GM12892 (cell line): ENCODE measurements around the gene TMUB2.

Experiments used
- DNase-seq: peaks from one replicate; pipeline ENCODE4 v3.0.0; 2011; ENCODE audit not compliant: insufficient read length
- FAIRE-seq: peaks from 2 replicates; lab custom pipeline; 2011; peaks lifted over from hg19 to GRCh38; lab: Jason Lieb, UNC
- POLR2A ChIP-seq: IDR thresholded peaks from 2 replicates; pipeline ENCODE4 v1.6.1; 2011; ENCODE audit warnings: low read depth, low read length, control low read depth
- POLR2AphosphoS5 ChIP-seq: IDR thresholded peaks from 2 replicates; pipeline ENCODE4 v1.6.1; 2011; ENCODE audit warnings: low read depth, low read length, control low read depth
- TAF1 ChIP-seq: IDR thresholded peaks from 2 replicates; pipeline ENCODE4 v1.6.1; 2011; ENCODE audit warnings: low read depth, mild to moderate bottlenecking, control low read depth, low read length, borderline replicate concordance

The TMUB2 gene

DNA sequence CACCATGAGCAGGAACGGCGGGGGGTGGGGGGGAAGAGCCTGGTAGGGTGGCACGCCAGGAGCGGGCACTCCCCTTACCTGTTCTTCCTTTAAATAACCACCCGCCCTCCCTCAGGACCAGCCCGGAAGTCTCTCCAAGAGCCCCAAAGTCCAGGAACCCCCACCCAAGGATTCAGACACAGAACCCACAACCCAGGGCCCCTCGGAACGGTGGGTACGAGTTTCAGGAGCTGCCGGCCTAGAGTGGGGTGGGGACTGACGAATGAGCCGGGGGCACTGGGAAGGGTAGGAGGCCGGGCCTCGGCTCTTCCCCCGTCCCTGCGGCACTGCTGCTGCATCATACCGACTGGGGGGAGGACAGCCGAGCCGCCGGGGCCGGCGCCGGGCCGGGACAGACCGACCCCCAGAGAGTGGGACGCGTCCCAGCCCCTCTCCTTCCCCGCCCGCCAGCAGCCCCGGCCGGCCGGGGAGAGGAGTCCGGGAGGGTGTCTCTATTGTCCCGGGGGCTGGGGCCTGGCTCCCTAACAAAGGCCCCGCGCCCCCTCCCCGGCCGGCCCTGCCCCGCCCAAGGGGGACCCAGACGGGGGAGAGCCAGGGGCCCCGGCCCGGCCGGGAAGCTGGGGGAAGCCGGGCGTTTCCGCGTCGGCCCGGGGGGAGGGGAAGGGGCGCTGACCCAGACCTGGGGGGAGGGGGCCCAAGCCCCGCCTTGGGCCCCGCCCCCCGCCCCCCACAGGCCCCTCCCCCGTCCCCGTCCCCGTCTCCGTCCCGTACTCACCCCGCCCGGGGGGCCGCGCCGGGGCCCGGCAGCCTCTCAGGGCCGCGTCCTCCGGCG is 12.2 kb downstream of the TMUB2 start:
- FAIRE-seq (no peak), DNase-seq (peak; percentile 87)
- no peak for TF ChIP-seq POLR2AphosphoS5
- TF ChIP-seq POLR2A = no peak
- TF ChIP-seq TAF1 = no peak

DNA sequence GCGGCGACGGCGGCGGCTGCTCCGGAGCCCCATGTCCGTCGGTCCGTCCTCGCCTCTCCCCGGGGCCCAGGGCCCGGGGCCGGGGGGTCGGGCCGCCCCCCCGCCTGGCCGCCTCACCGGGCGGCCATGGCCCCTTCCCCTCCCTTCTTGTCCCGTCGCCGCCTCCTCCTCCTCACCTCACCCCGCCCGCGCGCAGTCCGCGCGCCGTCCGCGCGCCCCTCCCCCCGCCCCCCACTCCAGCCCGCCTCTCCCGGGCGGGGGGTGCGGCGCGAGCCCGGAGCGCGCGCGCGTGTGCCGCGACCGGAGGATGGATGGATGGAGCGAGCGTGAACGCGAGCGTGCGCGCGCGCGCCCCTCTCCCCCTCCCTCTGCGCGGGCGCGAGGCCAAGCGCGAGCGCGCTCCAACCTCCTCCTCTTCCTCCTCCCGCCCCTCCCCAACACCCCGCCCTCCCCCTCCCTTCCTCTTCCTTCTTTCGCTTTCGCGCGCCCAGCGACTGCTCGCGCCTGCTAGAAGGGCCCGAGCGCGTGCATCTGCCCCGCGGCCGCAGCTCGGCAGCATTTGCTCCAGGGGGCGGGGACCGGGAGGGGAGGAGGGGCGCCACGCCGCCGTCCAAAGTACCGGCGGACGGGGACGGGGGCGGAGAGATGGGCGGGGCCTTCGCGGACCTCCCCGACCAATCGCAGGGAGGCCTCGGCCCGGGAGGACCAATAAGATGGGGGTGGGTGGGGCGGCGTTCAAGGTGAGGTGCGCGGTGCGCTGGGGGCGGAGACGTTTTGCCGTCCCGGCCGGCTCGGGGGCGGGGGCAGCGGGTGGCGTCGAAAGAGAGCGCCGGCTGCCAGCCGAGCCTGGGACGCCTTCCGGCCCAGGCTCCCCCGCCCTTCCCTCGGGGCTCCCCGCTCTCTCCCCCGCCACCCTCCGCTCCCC is 13.0 kb downstream of the TMUB2 start, which contains the start of gene ATXN7L3:
Gene ATXN7L3 (minus strand): TSS at position 332 of the 925 bp plus-strand sequence. CDS start 1,814 bp downstream, outside the sequence.
- DNase-seq (peak; percentile 99), FAIRE-seq (peak; percentile 98)
- TF ChIP-seq TAF1 (0 out of 2 replicates have a peak, but pooled peaks have one; percentile 14), POLR2A (no peak), POLR2AphosphoS5 (no peak)

DNA sequence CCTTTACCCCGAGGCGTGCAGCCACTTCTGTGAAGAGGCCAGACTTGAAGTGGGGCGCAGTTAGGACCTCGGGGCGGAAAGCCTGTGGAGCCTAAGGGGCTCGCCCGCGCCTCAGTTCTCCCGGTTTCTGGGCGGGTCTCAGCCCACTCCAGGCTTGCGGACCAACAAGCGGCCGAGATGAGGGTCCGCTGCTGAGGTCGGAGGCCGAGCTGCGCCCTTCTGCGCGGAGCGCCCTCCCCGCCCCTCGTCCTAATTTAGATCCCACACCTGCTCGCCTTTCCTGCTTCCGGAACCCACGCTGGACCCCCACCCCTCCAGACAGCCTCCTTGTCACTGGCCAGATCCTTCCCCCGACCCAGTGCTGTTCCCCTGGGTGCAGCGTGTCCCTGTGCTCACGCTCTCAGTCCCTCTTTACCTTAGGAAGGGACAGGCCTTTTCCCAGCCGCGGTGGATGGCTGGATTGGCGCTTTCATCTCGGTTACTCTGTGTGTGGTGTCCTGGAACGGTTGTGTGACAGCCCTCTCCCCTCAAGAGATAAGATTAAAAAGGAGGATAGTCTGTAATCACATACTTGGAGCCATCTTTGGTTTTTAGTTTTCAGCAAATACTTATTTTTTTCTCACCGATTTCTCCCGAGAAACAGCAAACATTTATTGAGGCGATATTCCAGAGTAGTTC is 13.8 kb downstream of the TMUB2 start:
- DNase-seq (no peak), FAIRE-seq (no peak)
- TF ChIP-seq TAF1 (no peak), POLR2AphosphoS5 (peak; percentile 67; the same call in 1 of the 2 replicates), POLR2A (peak; percentile 80)

DNA sequence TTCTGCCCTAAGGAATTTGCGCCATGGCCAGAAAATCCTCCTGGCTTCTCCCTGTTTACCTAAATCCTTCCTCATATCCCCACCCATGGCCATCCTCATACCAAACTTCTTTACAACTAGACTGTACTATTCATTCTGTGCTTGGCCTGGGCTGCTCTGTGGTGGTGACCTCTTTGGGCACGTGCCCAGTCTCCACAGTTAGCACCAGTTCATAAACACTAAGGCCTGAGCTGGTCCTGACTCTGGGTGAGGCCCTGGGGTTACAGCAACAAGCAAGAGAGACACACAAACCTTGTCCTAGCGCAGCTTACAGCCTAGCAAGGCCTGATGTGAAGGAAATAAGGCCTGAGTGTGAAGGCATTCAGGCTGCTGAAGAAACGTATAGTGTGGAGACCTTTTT is 16.0 kb downstream of the TMUB2 start:
- TF ChIP-seq POLR2A (no peak), POLR2AphosphoS5 (no peak), TAF1 (no peak)
- FAIRE-seq (no peak), DNase-seq (no peak)

DNA sequence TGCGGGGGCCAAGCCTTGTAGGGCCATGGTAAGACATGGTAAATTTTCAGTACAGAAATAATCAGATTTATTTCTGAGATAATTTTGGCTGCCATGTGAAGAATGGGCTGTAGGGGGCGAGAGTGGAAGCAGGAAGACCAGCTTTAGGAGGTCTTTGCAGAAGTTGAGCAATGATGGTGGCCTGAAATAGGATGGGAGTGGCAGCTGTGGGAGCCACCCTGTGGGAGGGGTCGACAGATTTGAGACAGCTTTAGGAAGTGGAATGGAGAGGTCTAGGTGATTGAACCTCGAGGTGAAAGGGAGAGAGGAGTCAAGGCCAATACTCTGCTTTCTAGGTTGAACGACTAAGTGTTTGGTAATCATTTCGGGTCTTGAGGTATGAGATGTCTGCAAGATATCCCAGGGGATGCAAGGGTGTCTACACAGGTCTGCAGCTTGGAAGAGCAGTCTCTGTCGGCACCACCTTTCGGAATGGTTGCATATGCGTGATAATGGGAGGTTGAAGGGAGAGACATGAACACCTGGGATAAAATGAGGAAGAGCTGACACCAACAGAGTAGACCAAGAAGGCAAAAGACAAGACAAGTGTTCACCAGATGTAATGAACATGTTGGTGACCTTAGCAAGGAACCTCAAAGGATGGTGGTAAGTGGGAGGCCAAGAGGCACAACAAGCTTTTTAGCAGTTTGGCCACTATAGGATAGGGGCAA is 17.1 kb downstream of the TMUB2 start:
- TF ChIP-seq POLR2AphosphoS5 (peak; percentile 19; the same call in 1 of the 2 replicates), POLR2A (no peak), TAF1 (no peak)
- FAIRE-seq (peak; percentile 93), DNase-seq (peak; percentile 55)

DNA sequence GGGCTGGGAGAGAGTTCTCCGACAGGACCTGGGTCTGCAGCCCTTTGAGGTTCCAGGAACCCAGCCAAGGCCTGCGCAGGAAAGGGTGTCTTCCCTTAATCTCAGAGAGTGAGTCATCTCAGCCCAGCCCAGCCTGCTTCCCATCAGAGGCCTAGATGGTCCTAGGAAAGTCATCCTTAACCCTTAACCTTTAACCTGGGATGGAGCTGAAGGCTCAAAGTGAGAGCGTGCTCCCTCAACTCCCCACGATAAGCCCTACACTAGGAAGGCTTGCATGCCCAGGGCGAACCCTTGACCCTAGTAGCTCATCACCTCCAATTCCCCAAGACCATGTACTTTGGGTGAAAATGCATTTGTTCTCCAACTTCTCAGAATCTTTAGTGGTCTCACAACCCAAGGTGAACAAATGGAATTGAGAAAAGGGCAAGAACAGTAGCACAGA is 17.7 kb downstream of the TMUB2 start:
- FAIRE-seq (no peak), DNase-seq (no peak)
- TF ChIP-seq POLR2A = 0 out of 2 replicates have a peak, but pooled peaks have one; percentile 21
- no peak for TF ChIP-seq TAF1
- 0 out of 2 replicates have a peak, but pooled peaks have one; percentile 11 for TF ChIP-seq POLR2AphosphoS5

DNA sequence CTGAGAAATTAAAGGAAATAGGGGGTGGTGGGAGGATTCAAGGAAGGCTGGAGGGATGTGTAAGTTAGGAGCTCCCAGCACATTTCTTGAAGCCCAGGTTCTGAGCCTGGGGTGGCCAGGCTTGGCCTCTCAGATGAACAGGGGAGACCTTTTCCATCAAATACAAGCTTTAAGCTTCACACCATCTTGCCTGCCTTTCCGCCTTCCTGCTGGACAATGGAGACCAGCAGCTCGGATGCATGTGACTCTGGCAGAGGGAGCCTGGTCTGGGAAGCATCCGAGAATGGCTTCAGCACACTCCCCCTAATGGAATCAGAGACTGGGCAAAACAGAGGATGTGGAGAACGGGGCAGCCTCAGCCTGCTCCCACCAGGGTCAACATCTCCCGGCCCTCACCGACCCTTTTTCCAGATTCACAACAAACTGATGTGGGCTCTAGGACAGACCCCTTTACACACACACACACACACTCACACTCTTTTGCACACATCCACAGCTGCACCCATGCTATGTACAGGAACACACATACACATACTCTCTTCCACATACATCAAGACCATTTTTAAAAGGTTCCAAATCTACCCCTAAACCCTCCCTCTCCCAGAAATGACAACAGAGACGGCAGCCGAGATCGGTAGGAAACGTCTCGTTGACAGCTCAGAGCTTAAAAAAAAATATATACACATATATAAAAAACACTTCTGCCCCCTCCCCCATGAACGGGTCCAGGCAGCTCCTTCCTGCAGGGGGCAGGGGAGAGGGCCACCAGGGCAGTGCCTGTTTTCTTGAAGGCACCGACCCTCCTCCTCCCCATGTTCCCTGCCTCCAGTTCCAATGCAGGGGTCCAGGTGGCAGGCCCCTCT is 19.4 kb downstream of the TMUB2 start:
- DNase-seq = no peak
- TF ChIP-seq POLR2AphosphoS5 (no peak; the same call in 1 of the 2 replicates), POLR2A (peak; percentile 40; the same call in 1 of the 2 replicates)
- FAIRE-seq = no peak

DNA sequence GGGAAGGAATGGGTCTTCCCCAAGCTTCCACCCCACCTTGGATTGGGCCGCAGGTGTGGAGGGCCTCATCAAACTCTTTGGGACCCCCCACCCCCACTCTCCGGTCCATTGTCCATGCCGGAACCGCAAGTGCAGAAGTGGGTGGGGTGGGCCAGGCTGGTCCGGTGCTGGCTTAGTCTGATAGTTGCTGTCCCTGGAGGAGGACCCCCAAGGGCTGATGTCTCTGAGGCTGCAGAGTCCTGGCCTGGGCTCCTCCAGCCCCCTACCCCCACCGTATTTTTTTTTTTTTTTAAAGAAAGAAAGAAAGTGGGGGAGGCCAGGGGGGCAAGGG is 20.0 kb downstream of the TMUB2 start:
- DNase-seq (no peak), FAIRE-seq (no peak)
- TF ChIP-seq POLR2AphosphoS5 (no peak), TAF1 (no peak), POLR2A (no peak)

DNA sequence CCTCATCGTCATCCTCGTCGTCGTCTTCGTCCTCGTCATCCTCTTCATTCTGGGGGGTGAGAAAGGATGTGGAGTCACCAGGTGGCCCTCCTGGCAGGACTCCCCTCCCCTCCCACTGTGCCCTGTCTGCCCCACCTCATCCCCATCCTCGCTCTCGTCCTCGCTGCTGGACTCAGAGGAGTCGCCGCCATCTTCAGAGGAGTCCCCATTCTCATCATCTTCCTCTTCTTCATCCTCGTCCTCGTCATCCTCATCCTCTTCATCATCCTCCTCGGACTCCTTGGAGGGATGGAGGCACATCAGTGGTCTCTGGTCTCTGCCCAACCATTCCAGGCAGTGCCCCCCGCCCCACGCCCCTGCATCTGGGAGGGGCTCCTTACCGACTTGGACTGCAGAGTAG is 20.5 kb downstream of the TMUB2 start:
- peak; percentile 10; the same call in 1 of the 2 replicates for TF ChIP-seq POLR2AphosphoS5
- no peak for TF ChIP-seq POLR2A
- no peak for DNase-seq
- no peak for FAIRE-seq
